ENCODE data around the gene ADAT2.
"Not testable (repeated sequence)": the region's sequence is repeated elsewhere in the genome, so short reads cannot be mapped to it uniquely, and the experiment has no call there.

The ADAT2 gene

DNA sequence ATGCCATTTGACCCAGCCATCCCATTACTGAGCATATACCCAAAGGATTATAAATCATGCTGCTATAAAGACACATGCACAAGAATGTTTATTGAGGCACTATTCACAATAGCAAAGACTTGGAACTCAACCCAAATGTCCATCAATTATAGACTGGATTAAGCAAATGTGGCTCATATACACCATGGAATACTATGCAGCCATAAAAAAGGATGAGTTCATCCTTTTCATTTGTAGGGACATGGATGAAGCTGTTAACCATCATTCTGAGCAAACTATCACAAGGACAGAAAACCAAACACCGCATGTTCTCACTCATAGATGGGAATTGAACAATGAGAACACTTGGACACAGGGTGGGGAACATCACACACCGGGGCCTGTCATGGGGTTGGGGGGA, 2.6 kb downstream of the ADAT2 start:
- DNase-seq; in situ Hi-C loops (cut with MboI; ENCODE audit: low pct_unique_long_range_greater_than_20kb, low sequenced_read_pairs): not testable (repeated sequence)

DNA sequence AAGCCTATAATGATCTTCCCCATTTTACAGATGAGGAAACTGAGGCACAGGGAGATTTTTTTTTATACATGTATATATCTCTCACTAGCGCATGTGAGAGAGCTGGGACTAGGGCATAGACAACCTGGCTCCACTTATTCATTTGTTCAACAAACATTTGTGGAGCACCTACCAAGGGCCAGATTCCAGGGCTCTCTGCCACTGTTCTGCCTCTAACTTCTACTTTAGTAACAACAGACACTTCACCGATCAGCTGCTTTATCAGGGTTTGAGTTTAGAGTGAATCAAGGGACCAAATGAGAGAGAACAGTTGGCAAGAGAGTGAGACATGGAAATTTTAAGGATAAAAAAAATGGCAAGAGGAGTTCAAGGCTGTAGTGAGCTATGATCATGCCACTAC, 7.4 kb downstream of the ADAT2 start:
- in situ Hi-C loops (cut with MboI; ENCODE audit: low pct_unique_long_range_greater_than_20kb, low sequenced_read_pairs) = no loop called here
- no peak for DNase-seq

DNA sequence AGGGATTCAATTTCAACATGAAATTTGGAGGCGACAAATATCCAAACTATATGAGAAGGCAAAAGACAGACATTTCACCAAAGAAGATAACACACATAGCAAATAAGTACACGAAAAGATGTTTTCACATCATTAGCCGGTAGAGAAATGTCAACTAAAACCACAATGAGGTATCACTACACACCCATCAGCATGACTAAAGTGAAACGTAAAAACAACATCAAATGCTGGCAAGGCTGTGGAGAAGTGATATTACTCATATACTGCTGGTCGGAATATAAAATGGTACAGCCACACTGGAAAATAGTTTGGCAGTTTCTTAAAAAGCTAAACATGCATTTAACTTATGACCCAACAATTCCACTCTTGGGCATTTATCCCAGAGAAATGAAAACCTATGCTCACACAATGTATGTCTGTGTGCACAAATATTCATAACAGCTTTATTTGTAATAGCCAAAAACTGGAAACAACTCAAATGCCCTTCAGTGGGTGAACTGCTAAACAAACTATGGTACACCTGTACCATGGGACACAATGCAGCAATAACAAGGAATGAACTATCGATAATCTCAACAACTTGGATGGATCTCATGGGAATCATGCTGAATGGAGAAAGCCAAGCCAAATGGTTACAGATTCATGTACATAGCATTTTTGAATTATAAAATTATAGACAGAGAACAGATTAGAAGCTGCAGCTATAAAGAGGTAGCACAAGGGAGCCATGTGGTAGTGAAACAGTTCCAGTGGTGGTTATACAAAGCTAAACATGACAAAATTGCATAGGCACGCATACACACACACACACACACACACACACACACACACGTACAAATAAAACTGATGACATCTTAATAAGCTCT, 8.6 kb downstream of the ADAT2 start:
- DNase-seq = no peak
- in situ Hi-C loops (cut with MboI; ENCODE audit: low pct_unique_long_range_greater_than_20kb, low sequenced_read_pairs) = no loop called here

DNA sequence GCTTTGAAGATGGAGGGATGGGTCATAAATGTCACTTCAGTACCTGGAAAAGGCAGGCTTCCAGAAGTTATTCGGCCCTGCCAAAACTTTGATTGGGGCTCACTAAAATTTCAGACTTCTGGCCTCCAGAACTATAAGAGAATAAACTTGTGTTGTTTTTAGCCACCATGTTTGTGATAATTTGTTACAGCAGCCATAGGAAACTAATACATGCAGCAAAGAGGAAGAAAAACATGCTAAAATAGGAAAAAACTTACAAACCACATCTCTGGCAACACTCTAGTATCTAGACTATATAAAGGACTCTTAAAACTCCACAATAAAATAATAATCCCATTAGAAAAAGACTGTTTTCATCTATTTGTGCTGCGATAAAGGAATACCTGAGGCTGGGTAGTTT, 9.5 kb downstream of the ADAT2 start:
- in situ Hi-C loops (cut with MboI; ENCODE audit: low pct_unique_long_range_greater_than_20kb, low sequenced_read_pairs) = no loop called here
- no peak for DNase-seq

DNA sequence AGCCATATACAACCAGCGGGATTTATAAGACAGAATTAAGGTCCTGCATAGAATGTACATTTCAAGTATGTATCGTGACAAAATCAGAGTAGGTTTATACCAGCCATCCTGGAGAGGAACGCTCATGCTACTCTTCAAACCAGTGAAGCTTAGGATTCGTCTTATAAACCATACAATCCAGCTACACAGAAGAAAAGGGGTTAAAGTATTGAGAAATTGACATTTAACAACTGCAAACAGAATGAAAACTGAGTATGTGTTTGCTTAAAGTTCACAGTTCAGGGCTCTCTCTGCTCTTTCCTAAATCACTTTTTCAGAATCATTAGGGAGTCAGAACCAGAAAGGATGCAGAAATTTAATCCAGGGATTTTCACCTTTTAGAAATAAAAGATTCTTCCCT, 17.9 kb downstream of the ADAT2 start:
- no peak for DNase-seq
- in situ Hi-C loops (cut with MboI; ENCODE audit: low pct_unique_long_range_greater_than_20kb, low sequenced_read_pairs) = no loop called here

DNA sequence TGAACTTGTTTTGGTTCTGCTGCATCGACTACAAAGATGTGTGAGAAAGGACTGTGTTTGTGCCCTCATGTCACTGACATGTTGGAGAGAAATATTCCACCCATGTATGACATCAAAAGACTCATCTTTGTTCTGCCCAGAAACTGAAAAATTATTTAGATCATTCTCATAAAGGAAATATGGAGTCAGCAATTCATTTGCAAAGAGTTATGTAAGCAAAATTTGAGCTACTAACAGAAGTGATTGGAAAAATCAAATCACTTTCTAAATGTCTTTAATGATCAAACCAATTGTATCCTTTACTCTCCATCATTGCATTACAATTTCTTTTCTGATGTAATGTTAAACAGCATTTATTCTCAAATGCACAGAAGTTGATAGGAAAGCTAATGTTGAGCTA, 19.3 kb downstream of the ADAT2 start:
- DNase-seq = no peak
- in situ Hi-C loops (cut with MboI; ENCODE audit: low pct_unique_long_range_greater_than_20kb, low sequenced_read_pairs) = no loop called here

DNA sequence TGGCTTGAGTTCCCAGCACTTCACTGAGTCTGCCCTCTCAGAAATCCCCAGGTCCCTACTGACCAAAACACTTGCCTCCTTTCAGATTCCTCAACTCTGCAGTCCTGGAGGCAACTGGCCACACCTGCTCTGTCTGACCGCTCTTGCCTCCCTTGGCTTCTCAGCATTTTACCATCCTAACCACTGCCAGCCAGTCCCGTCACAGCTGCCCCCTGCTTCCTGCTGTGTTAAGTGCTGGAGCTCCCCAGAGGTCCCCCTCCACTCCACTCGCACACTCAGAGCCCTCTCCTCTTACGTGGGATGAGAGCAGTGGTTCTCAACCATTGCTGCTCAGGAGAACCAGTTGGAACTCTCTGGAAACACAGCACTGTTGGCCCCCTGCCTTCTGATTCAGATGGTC, 20.5 kb downstream of the ADAT2 start:
- DNase-seq = no peak
- in situ Hi-C loops (cut with MboI; ENCODE audit: low pct_unique_long_range_greater_than_20kb, low sequenced_read_pairs) = no loop called here

DNA sequence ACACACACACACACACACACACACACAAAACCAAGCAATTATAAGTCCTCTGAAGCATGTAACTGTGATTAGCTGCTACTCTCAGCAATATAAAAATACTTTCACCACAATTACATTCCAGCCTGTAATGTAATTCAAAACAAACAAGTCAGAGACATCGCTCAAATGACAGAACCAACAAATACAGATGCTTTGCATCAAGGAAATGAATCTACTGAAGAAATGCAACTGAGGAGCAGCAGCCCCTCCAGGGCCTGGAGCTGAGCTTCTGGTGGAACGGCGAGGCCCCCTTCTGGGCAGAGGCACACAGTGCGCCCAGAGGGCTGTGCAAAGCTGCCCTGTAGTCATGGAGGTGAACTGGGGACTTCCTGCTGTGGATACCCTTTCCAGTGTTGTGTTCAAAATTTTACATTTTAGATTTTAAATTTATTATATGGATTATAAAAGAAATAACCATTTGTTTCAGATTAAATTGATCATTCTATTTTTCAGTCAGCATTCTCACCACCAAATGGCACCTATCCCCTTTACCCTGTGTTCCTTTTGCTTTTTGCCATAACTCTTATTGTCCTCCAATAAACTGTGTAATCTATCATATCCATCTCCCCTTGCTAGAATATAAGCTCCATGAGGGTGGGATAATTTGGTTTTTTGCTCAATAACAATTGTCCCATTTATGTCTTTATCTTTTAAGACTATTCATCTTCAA, 23.2 kb downstream of the ADAT2 start:
- in situ Hi-C loops (cut with MboI; ENCODE audit: low pct_unique_long_range_greater_than_20kb, low sequenced_read_pairs) = no loop called here

DNA sequence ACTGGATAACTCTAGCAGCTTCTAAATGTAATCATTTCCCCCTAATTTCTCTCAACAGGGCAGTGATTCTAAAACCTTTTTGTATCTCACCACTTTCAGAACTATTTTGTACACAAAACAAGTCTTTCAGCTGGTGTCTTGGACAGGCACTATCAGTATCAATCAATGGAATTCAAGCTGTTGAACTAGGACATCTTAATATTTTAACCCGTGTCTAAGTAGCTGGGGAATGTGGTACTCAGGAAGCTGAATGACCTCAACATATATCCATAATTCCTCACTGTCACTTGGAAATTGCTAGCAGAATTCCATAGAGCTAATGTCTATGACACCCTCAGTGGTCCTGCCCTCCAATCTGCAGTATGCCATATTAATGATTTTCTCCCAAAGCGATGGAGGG, 24.5 kb downstream of the ADAT2 start:
- DNase-seq = no peak
- in situ Hi-C loops (cut with MboI; ENCODE audit: low pct_unique_long_range_greater_than_20kb, low sequenced_read_pairs) = no loop called here

More for the DNA sequence above, 23.2 kb downstream of the ADAT2 start:
- peak; percentile 76 for DNase-seq

DNA sequence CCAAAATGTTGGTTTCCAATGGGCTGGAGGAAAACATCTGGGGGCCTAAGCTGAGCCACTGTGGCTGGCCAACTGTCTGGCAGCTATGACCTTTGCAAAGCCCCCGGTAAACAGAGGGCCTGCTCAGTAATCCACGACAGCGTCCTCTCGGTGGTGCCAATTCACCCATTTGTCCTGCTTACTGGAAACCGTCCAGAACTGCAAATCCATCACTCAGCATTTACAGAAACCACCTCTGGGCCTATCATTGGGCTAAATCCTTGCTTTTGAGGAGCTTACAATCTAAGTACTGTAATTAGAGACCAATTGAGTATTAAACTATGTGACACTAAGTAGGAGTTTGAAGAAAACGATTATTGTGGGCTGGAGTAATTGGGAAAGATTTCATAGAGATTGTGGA, 31.0 kb downstream of the ADAT2 start:
- in situ Hi-C loops (cut with MboI; ENCODE audit: low pct_unique_long_range_greater_than_20kb, low sequenced_read_pairs) = no loop called here
- no peak for DNase-seq

DNA sequence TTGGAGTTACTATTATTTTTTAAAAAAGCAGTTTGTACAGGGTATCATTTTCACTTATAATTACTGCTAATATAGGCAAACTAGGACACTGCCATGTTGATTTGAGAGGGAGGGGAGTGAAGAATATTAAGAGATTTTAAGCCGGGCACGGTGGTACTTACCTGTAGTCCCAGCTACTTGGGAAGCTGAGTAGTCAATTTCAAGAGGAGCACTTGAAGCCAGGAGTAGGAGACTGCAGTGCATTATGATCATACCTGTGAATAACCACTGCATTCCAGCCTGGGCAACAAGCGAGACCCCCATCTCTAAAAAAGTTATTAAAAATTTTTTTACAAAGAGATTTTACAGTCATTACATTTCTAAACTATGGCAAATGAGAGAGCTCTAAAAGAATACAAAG, 35.7 kb downstream of the ADAT2 start:
- in situ Hi-C loops (cut with MboI; ENCODE audit: low pct_unique_long_range_greater_than_20kb, low sequenced_read_pairs) = no loop called here

DNA sequence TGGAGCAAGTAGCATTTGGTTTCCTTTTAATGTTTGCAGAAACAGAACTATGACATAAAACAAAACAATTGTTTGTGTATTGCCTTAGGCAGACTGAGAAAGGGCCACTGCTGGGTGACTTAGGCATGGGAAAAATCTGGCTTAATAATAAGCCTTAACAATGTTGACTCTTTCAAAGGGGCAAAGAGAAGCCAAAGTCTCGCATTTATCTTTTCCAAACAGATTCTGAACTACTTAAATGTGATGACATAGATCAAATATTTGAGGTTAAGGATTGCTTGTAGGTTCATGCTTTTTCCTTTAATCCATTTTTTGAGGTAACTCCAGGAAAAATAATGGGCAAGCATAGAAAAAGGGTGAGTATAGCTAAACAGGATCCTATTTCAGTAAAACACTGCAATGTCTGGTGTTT, 39.6 kb downstream of the ADAT2 start:
- no peak for DNase-seq
- in situ Hi-C loops (cut with MboI; ENCODE audit: low pct_unique_long_range_greater_than_20kb, low sequenced_read_pairs) = no loop called here

More for the DNA sequence above, 35.7 kb downstream of the ADAT2 start:
- no peak for DNase-seq

DNA sequence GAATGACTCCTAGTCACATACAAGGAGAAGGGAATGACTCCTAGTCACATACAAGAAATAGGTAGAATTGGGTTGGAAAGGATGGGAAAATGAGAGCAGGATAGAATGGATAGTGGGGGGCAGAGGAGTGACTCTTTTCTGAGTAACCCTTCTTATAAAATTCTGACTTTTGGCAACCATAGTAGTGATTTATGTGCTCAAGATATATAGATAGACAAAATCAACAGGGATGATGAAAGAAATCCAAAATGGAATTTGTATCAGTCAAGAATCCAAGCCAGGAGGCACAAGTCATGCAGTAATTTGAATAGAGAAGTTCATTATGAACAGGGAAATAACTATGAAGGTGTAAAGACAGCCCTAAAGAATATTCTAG, 41.7 kb downstream of the ADAT2 start:
- no peak for DNase-seq
- in situ Hi-C loops (cut with MboI; ENCODE audit: low pct_unique_long_range_greater_than_20kb, low sequenced_read_pairs) = no loop called here

DNA sequence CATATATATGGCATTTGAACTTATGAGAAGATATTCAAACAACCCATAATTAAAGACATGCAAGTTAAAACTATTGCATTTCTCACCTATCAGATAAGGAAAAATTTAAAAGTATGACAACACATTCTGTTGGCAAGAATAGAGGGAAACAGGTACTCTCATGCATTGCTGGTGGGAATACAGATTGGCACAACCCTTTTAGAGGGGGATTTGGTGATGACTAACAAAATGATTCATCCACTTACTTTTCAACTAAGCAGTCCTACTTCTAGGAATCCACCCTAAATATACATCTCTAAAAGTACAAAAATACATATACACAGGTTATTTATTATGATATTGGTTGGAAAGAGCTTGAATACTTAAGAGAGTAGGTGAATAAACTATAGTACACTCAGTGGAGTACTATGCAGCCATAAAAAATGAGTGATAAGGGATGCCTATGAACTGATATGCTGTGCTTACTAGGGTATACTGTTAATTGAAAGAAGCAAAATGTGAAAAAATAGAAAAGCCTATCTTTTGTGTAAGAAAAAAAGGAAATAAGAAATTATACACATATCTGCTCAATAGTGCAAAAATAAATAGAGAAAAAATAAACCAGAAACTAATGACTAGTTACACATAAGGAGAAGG, 42.2 kb downstream of the ADAT2 start:
- in situ Hi-C loops (cut with MboI; ENCODE audit: low pct_unique_long_range_greater_than_20kb, low sequenced_read_pairs) = no loop called here

DNA sequence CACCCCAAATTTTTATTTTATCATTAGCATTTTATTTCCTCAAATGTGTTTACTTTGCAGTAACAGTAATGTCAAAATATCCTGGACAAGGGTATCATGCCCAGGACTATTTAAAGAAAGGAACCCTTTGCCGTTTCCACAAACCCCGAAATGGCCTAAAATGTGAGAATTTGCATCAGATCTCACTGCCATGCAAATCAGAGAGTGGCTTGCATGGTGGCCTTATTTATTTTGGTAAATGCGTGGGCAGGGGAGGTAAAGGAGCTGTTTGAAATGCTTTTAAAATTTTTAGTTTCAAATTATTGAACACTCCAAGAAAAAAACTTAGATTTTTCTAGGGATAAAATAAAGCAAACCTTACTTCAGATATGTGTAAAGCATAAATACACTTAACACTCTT, 43.8 kb downstream of the ADAT2 start:
- DNase-seq = no peak
- in situ Hi-C loops (cut with MboI; ENCODE audit: low pct_unique_long_range_greater_than_20kb, low sequenced_read_pairs) = no loop called here

More for the DNA sequence above, 42.2 kb downstream of the ADAT2 start:
- no peak for DNase-seq

DNA sequence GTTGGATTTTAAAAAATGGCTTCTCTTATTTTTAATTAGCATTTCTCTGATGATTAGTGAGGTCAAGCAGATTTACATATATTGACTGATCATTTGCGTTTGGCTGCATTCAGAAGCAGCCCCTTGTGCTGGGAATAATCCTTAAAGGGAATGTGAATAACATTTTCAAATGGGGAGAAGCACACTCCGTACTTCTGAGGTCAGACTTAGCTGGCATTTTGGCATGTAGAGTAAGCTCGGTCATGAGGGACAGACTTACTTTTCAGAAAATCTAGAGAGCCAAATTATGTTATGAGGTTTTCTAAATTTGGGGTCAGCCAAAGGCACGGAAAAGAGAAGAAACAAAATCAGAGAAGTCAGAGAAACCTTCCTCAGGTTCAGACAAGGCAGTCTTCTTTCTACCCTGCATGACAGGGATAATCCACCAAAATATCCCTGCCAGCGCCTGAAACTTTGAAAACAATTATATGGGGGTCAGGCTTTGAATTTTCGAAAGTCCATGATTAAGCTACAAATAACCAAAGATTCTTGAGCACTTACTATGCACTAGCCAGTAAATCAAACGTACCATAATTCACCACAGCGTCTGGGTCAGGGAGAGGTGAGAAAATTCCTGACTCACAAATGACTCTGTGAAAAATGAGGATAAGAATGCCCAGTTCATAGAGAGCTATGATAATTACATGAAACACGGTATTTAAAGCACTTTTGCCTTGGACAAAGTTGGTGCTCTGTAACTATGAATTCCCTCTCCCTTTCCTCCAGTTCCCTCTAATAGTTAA, 44.9 kb downstream of the ADAT2 start:
- no peak for DNase-seq
- in situ Hi-C loops (cut with MboI; ENCODE audit: low pct_unique_long_range_greater_than_20kb, low sequenced_read_pairs) = no loop called here

DNA sequence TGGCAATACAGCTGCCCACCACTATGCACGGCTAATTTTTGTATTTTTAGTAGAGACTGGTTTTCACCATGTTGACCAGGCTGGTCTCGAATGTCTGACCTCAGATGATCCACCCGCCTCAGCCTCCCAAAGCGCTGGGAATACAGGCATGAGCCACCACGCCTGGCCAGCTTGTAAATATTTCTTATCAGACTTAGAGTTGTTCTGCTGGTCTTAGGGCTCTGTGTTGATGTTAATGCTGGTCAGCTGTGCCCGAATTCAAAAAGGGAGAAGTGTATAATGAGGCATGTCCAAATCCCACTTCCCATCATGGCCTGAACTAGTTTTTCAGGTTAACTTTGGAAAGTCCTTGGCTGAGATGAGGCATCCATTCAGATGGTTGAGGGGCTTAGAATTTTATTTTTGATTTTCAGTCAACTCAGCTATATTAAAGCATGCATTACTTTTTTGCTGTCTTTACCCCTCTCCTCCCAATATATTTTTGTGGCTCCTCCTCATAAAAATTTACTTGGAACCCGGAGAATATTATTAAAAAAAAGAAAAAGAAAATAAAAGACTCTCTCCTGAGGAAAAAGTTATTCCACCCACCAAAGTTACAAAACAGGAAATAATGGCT, 47.7 kb downstream of the ADAT2 start:
- in situ Hi-C loops (cut with MboI; ENCODE audit: low pct_unique_long_range_greater_than_20kb, low sequenced_read_pairs) = no loop called here
- DNase-seq = no peak

DNA sequence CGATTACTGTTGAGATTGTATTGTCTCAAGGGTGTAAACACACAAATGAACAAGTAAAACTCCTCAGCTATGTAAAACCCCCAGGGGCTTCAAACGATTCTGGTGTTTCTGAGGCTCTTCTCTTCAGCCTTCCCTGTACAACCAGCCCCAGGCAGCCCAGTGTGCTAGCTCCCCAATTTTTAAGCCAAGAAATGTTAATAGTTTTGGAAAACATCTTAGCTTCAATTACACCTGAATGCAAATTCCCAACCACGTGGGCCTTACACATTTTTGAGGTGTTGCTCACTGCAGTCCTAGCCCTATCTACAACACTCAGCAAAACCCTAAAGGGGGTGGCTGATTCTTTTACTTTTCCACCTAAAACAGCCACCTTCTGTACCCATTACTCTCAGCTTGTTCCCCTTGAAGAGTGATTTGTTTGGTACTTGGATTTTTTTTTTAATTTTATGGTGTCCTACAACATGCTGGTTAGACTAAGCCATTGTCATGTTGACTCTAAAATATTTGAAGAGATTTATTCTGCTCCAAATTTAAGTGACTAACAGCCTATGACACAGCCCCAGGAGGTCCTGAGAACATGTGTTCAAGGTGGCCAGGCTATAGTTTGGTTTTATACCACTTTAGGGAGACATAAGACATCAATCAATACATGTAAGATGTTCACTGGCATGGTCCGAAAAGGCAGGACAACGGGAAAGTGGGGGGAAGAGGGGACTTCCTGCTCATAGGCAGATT, 48.7 kb downstream of the ADAT2 start:
- no peak for DNase-seq
- in situ Hi-C loops (cut with MboI; ENCODE audit: low pct_unique_long_range_greater_than_20kb, low sequenced_read_pairs) = no loop called here

Measured in KBM-7 (cell line).